Measurements from ENCODE around the gene MAP2K5.

DNA sequence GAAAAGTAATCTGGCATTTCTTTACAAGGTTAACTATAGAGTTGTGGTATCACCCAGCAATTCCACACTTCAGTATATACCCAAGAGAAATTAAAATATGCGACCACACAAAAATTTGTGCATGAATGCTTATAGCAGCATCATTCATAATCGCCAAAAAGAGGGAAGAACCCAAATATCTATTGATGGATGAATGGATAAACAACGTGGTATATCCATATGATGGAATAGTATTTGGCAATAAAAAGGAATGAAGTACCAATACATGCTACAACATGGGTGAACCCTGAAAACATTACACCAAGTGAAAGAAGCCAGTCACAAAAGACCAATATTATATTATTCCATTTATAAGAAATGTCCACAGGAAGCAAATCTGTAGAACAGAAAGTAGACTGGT is 274.2 kb downstream of the MAP2K5 start:
- TF ChIP-seq TOX (CRISPR knock-in tag; IDR thresholded peaks at IDR 0.05; ENCODE audit: borderline replicate concordance) (no peak), ZFP30 (CRISPR knock-in tag; IDR thresholded peaks at IDR 0.05) (no peak), TCF4 (CRISPR knock-in tag; IDR thresholded peaks at IDR 0.05; ENCODE audit: borderline replicate concordance) (no peak), ZFP3 (CRISPR knock-in tag; IDR thresholded peaks at IDR 0.05) (no peak), GLIS3 (CRISPR knock-in tag; IDR thresholded peaks at IDR 0.05) (no peak), ARNTL (CRISPR knock-in tag; IDR thresholded peaks at IDR 0.05; ENCODE audit: borderline replicate concordance, low read depth) (no peak), ESRRG (CRISPR knock-in tag; IDR thresholded peaks at IDR 0.05) (no peak), TSHZ2 (CRISPR knock-in tag; IDR thresholded peaks at IDR 0.05) (no peak), ISL1 (CRISPR knock-in tag; IDR thresholded peaks at IDR 0.05) (no peak), OSR1 (CRISPR knock-in tag; IDR thresholded peaks at IDR 0.05) (no peak)
- TF ChIP-seq, protein P1, sequence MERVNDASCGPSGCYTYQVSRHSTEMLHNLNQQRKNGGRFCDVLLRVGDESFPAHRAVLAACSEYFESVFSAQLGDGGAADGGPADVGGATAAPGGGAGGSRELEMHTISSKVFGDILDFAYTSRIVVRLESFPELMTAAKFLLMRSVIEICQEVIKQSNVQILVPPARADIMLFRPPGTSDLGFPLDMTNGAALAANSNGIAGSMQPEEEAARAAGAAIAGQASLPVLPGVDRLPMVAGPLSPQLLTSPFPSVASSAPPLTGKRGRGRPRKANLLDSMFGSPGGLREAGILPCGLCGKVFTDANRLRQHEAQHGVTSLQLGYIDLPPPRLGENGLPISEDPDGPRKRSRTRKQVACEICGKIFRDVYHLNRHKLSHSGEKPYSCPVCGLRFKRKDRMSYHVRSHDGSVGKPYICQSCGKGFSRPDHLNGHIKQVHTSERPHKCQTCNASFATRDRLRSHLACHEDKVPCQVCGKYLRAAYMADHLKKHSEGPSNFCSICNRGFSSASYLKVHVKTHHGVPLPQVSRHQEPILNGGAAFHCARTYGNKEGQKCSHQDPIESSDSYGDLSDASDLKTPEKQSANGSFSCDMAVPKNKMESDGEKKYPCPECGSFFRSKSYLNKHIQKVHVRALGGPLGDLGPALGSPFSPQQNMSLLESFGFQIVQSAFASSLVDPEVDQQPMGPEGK (CRISPR knock-in tag; IDR thresholded peaks at IDR 0.05; ENCODE audit: borderline replicate concordance): no peak
